A673 (cell line): ENCODE data around the gene CD6.

Source experiments
- CTCF ChIP-seq: fragments of 300-800, 200-600 bp; sonication (generic); conservative IDR thresholded peaks from 2 replicates; pipeline ENCODE4 v1.5.1; 2017; ENCODE audit warnings: low read depth, mild to moderate bottlenecking, antibody characterized with exemption, low read length, moderate library complexity, mixed read lengths
- EZH2 ChIP-seq: fragments of 200-600 bp; sonication (generic); IDR thresholded peaks from 2 replicates; pipeline ENCODE4 v1.6.1; 2017; ENCODE audit warnings: borderline replicate concordance, low read depth, mild to moderate bottlenecking, mixed read lengths, antibody characterized with exemption, low read length; ENCODE audit not compliant: poor library complexity, severe bottlenecking

- no peak for TF ChIP-seq CTCF
- no peak for TF ChIP-seq EZH2
Measured at GRCh38 chr11:61059260-61059752, 87.8 kb downstream of the CD6 start.
